ENCODE measurements around the gene SORBS2. TPM values are rescaled to one million over a fixed set of nuclear protein-coding genes. Genes with fewer than 3 reads are reported as not detected.

The SORBS2 gene
- total and polyA plus RNA-seq, 9 donors: 17.4 to 204 (median 32.7) TPM

GRCh38 chr4:185626798-185627197 is 185.2 kb downstream of the SORBS2 start:
- no peak overlapping the region for H3K4me3 ChIP-seq
- no peaks in the 10 kb centered on the region for H3K4me1 ChIP-seq (ENCODE audit: insufficient read depth)
- DNase-seq: no peak
- no peaks in the 10 kb centered on the region for H3K27me3 ChIP-seq
- 93 to 96% (median 95%) methylated on average over 9 of the region's 9 CpGs for WGBS, 3 donors
- TF ChIP-seq EP300 (IDR thresholded peaks at IDR 0.05): no peak
- TF ChIP-seq, protein P1, sequence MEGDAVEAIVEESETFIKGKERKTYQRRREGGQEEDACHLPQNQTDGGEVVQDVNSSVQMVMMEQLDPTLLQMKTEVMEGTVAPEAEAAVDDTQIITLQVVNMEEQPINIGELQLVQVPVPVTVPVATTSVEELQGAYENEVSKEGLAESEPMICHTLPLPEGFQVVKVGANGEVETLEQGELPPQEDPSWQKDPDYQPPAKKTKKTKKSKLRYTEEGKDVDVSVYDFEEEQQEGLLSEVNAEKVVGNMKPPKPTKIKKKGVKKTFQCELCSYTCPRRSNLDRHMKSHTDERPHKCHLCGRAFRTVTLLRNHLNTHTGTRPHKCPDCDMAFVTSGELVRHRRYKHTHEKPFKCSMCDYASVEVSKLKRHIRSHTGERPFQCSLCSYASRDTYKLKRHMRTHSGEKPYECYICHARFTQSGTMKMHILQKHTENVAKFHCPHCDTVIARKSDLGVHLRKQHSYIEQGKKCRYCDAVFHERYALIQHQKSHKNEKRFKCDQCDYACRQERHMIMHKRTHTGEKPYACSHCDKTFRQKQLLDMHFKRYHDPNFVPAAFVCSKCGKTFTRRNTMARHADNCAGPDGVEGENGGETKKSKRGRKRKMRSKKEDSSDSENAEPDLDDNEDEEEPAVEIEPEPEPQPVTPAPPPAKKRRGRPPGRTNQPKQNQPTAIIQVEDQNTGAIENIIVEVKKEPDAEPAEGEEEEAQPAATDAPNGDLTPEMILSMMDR (IDR thresholded peaks at IDR 0.05): no peak
- no peak for TF ChIP-seq POLR2A (IDR thresholded peaks at IDR 0.05)
- intact Hi-C loops (cut with DNase I): no loop called here
- H3K9me3 ChIP-seq: no peaks in the 10 kb centered on the region
- no peaks in the 10 kb centered on the region for H3K36me3 ChIP-seq
- no peak overlapping the region for H3K27ac ChIP-seq

DNA sequence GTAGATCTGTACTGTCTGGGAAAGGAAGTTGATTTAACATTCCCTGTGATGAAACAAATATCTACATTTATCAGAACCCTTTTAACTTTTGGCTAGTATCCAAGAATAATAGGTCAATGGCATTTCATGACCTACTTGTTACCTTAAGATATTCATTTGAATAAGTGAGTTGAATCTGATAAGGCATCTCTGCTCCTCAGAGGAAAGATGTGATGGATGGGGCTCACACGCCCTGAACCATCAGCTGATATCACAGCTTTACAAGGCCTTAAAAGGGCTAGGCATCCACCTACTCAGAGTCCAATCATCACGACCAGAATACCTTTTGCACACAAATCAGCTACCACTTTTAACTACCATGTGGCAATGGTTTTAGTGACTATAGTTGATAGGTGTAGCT is 186.5 kb downstream of the SORBS2 start:
- WGBS, 3 donors: 70 to 88% (median 79%) methylated on average over 2 of the region's 2 CpGs

DNA sequence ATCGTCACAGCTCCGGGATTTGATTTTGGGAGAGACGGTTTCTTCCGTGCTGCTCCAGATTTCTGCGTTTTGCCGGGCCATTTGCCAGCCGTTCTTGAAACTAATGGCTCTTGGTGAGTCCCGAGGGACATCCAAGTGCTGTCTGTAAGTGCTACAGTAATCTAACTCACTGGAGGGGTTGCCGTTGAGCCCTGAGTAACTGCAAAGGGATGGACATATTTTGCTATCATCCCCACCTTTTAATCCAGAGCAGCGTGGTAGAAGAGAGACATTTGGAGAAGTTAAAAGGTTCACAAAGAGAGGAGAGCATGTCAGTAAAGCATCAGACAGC is 187.8 kb downstream of the SORBS2 start:
- no peaks in the 10 kb centered on the region for H3K9me3 ChIP-seq
- TF ChIP-seq EP300 (IDR thresholded peaks at IDR 0.05): no peak
- TF ChIP-seq, protein P1 (IDR thresholded peaks at IDR 0.05): no peak
- no peak for TF ChIP-seq POLR2A (IDR thresholded peaks at IDR 0.05)
- H3K4me1 ChIP-seq (ENCODE audit: insufficient read depth): no peaks in the 10 kb centered on the region
- DNase-seq: no peak
- 96 to 97% (median 96%) methylated on average over 10 of the region's 10 CpGs for WGBS, 3 donors
- no peaks in the 10 kb centered on the region for H3K27me3 ChIP-seq
- H3K4me3 ChIP-seq: no peak overlapping the region
- intact Hi-C loops (cut with DNase I): no loop called here
- no peak overlapping the region for H3K27ac ChIP-seq
- no peaks in the 10 kb centered on the region for H3K36me3 ChIP-seq

More for the DNA sequence above, 186.5 kb downstream of the SORBS2 start:
- no peak overlapping the region for H3K27ac ChIP-seq
- intact Hi-C loops (cut with DNase I): no loop called here
- no peak for TF ChIP-seq POLR2A (IDR thresholded peaks at IDR 0.05)
- TF ChIP-seq, protein P1 (IDR thresholded peaks at IDR 0.05): no peak
- no peak for TF ChIP-seq EP300 (IDR thresholded peaks at IDR 0.05)
- H3K4me1 ChIP-seq (ENCODE audit: insufficient read depth): no peaks in the 10 kb centered on the region
- H3K36me3 ChIP-seq: no peaks in the 10 kb centered on the region
- no peaks in the 10 kb centered on the region for H3K27me3 ChIP-seq
- no peaks in the 10 kb centered on the region for H3K9me3 ChIP-seq
- no peak overlapping the region for H3K4me3 ChIP-seq
- DNase-seq: no peak

DNA sequence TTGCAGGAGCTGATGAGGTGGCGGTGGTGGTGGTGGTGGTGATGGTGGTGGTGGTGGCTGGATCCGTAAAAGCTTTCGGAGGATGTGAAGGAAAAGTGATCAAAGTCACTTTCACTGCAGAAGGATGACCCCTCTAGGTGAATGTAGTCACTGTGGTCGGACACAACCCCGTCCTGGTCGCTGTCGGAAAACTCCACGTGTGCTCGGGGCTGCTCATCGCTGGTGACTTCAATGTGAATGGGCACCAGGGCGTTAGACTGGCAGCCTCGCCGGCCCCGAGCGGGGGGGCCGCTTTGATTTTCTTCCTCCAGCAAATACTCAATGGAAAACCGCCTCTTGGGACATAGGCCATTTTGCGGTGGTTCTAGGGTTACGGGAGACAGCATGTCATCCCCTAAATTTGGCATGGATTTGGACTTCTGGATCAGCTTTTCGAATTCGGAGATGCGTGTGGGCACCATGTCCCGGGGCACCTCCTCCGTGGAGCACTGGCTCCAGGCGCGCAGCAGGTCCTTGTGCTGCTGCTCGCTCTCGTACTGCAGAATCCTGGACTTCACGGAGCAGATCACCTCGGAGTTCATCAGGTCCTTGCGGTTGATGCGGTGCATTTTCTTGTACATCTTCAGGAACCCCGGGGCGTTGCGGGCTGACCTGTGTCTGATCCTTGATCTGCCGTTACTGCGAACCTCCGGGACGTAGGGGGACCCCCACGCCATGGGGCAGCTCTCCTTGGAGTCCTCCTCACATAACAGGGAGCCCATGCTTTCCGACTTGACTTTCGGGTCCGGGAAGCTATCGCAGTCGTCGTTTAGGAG is 188.3 kb downstream of the SORBS2 start:
- WGBS, 3 donors: 96 to 97% (median 97%) methylated on average over 46 of the region's 46 CpGs
- Histone ChIP-seq H3K9me3 (no peaks in the 10 kb centered on the region), H3K4me1 (ENCODE audit: insufficient read depth) (no peaks in the 10 kb centered on the region), H3K4me3 (no peak overlapping the region), H3K36me3 (no peaks in the 10 kb centered on the region), H3K27me3 (no peaks in the 10 kb centered on the region), H3K27ac (no peak overlapping the region)
- DNase-seq: no peak
- no peak for TF ChIP-seq EP300 (IDR thresholded peaks at IDR 0.05)
- no peak for TF ChIP-seq POLR2A (IDR thresholded peaks at IDR 0.05)
- TF ChIP-seq, protein P1 (IDR thresholded peaks at IDR 0.05): no peak
- intact Hi-C loops (cut with DNase I): no loop called here
